Activated T-helper 1 cell treated with anti-CD3 and anti-CD28 coated beads, Interleukin-12 subunit alpha, Interleukin-12 subunit beta, Interleukin-2, Interleukin-4 antibody, amounts not matched to agents 30 ng/mL and 10 ng/mL and 1 ng/mL, durations not matched to agents 14 hours and 24 hours and 36 hours (primary cell): ENCODE data around the gene CALM3. TPM values are rescaled to one million over a fixed set of nuclear protein-coding genes. Genes with fewer than 3 reads are reported as not detected.

Experiments used
- DNase-seq: peaks from one replicate; pipeline ENCODE4 v3.0.0; 2021; ENCODE audit warnings: low spot score
- H3K27ac Mint-ChIP-seq: one replicate; pipeline ENCODE4 v1.8.0; 2021; ENCODE audit warnings: mild to moderate bottlenecking, mixed read lengths
- H3K27me3 Mint-ChIP-seq: one replicate; pipeline ENCODE4 v1.8.0; 2022; ENCODE audit warnings: mild to moderate bottlenecking, moderate library complexity, mixed read lengths; ENCODE audit not compliant: insufficient read depth
- H3K36me3 Mint-ChIP-seq: one replicate; pipeline ENCODE4 v1.8.0; 2021; ENCODE audit warnings: low read depth, mixed read lengths
- H3K4me1 Mint-ChIP-seq: one replicate; pipeline ENCODE4 v1.8.0; 2021; ENCODE audit warnings: low read depth, mixed read lengths
- H3K4me3 Mint-ChIP-seq: one replicate; pipeline ENCODE4 v1.8.0; 2021; ENCODE audit warnings: mild to moderate bottlenecking, moderate library complexity, mixed read lengths
- H3K9me3 Mint-ChIP-seq: one replicate; pipeline ENCODE4 v1.8.0; 2021; ENCODE audit warnings: mixed read lengths
- intact Hi-C: fragments of 100-400 bp; cut with micrococcal nuclease; formaldehyde crosslinking; loops from one replicate; pipeline ENCODE4 v1.15.1; 2024
- total RNA-seq: library from RNA; stranded (reverse); gene quantifications from 2 replicates; pipeline ENCODE4 v1.2.3, GENCODE V29; 2022

The CALM3 gene
- total RNA-seq, 1 donor from 2014 or later: 568 TPM

DNA sequence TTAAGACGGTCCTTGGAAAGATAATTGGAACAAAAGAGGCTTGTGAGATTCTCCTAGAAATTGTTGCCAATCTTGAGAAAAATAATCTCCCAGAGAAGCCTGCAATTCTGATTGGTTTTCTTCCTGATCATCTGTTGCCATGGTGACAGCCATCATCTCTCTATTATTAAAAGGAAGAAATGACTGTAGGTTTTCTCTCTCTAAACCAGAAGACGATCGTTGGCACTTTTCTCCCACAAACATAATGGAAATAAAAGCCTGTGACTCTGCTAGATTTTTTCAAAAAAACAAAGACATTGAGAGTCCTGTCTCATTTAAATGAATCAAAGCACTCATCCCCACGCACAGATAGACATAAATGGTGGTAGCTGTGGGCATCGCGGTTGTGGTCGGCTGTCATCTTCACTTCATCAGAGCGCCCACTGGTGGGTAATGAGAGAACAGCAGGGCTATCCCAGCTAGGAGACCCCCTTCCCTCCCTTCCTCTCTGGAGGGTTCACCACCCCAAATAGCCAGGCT, 21.7 kb upstream of the CALM3 start:
- Mint-ChIP-seq H3K27me3 (peaks cover 9% of the 10 kb centered on the region), H3K27ac (no peak overlapping the region), H3K36me3 (peaks cover 1% of the 10 kb centered on the region), H3K4me1 (peaks cover 4% of the 10 kb centered on the region), H3K4me3 (no peak overlapping the region), H3K9me3 (no peaks in the 10 kb centered on the region)
- no peak for DNase-seq
- intact Hi-C loops: no loop called here

DNA sequence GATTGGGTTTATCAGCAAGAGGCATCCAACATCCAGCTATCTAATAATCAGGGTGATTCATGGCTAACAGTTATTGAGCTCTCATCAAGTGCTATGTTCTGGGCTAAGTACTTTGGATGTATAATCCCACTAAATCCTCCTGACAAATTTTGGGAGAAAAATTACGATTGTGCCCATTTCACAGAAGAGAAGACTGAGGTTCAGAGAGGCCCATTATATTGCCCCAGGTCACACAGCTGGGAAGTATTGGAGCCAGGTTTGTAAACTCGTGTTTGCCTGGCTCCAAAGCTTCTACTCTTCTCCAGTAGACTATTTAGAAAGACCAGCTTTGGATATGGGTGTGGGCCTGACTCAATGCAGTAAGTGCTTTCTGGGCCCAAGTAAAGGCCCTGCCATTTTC, 20.9 kb upstream of the CALM3 start:
- no peaks in the 10 kb centered on the region for H3K9me3 Mint-ChIP-seq
- peaks cover 1% of the 10 kb centered on the region for H3K36me3 Mint-ChIP-seq
- H3K4me3 Mint-ChIP-seq: no peak overlapping the region
- intact Hi-C loops: no loop called here
- DNase-seq: no peak
- no peak overlapping the region for H3K27ac Mint-ChIP-seq
- no peaks in the 10 kb centered on the region for H3K4me1 Mint-ChIP-seq
- peaks cover 10% of the 10 kb centered on the region for H3K27me3 Mint-ChIP-seq

DNA sequence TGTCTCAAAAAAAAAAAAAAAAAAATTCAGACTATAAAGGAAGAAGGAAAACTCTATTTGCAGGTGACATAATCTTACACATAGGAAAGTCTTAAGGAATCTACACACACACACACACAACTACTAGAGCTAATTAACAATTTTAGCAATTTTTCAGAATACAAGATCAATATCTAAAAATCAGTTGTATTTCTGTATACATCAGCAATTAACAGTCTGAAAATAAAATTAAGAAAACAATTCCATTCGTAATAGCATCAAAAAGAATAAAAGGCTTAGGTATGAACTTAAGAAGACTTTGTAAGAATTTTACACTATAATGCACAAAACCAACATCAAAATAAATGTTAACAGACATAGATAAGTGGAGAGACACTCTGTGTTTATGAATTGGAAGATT, 15.6 kb upstream of the CALM3 start:
- no peak for DNase-seq
- intact Hi-C loops: no loop called here
- H3K4me3 Mint-ChIP-seq: no peak overlapping the region

DNA sequence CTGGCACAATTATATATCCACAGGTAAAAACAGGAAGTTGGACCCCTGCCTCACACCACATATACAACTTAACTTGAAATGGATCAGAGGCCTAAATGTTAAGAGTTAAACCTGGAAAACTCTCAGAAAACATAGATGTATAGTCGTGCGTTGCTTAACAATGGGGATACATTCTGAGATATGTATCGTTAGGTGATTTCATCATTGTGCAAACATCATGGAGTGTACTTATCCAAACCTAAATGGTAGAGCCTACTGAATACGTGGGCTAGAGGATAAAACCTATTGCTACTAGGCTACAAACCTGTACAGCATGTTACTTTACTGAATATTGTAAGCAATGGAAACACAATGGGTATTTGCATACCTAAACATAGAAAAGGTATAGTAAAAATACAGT, 14.8 kb upstream of the CALM3 start:
- Mint-ChIP-seq H3K9me3 (no peaks in the 10 kb centered on the region), H3K4me1 (no peaks in the 10 kb centered on the region), H3K4me3 (no peak overlapping the region), H3K27ac (no peak overlapping the region), H3K36me3 (no peaks in the 10 kb centered on the region), H3K27me3 (peaks cover 16% of the 10 kb centered on the region)
- no peak for DNase-seq
- intact Hi-C loops: no loop called here

More for the DNA sequence above, 15.6 kb upstream of the CALM3 start:
- Mint-ChIP-seq H3K27me3 (peaks cover 18% of the 10 kb centered on the region), H3K36me3 (no peaks in the 10 kb centered on the region), H3K9me3 (no peaks in the 10 kb centered on the region), H3K27ac (no peak overlapping the region), H3K4me1 (no peaks in the 10 kb centered on the region)

DNA sequence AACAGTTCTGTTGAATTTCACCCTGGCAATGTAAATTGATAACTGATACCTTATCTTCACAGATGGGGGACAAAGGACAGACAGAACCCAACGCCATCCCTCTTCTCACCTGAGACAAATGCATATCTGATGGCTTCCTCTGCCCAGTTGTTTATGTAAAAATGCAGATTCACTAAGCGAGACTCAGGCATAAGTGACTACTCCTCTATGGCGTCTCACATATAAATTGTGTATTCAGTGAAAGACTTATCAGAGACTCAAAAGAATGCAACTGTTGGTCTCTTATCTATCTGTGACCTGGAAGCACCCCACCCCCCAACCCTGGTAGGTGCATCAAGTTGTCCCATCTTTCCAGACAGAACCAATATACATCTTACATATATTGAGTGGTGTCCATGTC, 13.3 kb upstream of the CALM3 start:
- no peaks in the 10 kb centered on the region for H3K9me3 Mint-ChIP-seq
- DNase-seq: no peak
- intact Hi-C loops: no loop called here

DNA sequence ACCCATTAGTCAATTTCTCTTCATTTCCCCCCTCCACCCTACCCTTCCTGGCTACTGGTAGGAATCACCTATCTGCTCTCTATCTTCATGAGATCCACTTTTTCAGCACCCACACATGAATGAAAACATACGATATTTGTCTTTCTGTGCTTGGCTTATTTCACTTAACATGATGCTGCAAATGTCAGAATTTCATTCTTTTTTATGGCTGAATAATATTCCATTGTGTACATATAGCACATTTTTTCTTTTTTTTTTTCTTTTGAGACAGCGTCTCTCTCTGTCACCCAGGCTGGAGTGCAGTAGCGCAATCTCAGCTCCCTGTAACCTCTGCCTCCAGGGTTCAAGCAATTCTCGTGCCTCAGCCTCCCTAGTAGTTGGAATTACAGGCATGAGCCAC, 9.9 kb upstream of the CALM3 start:
- H3K4me3 Mint-ChIP-seq: no peak overlapping the region
- H3K4me1 Mint-ChIP-seq: no peaks in the 10 kb centered on the region
- DNase-seq: no peak
- H3K9me3 Mint-ChIP-seq: no peaks in the 10 kb centered on the region
- H3K27ac Mint-ChIP-seq: no peak overlapping the region
- peaks cover 16% of the 10 kb centered on the region for H3K27me3 Mint-ChIP-seq
- H3K36me3 Mint-ChIP-seq: no peaks in the 10 kb centered on the region
- intact Hi-C loops: no loop called here

More for the DNA sequence above, 13.3 kb upstream of the CALM3 start:
- Mint-ChIP-seq H3K36me3 (no peaks in the 10 kb centered on the region), H3K27ac (no peak overlapping the region), H3K4me1 (no peaks in the 10 kb centered on the region), H3K4me3 (no peak overlapping the region), H3K27me3 (peaks cover 17% of the 10 kb centered on the region)

DNA sequence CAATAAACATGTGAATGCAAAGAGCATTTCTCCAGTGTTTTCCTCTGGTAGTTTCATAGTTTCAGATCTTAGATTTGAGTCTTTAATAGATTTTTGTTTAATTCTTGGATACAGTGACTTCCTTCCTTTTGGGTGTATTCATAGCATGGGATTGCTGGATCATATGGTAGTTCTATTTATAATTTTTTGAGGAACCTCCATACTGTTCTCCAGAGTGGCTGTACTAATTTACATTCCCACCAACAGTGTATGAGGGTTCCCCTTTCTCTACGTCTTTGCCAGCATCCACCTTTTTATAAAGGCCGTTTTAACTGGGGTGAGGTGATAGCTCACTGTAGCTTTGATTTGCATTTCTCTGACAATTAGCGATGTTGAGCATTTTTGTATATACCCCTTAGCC, 9.3 kb upstream of the CALM3 start:
- Mint-ChIP-seq H3K27me3 (peaks cover 16% of the 10 kb centered on the region), H3K27ac (no peak overlapping the region), H3K9me3 (no peaks in the 10 kb centered on the region), H3K4me1 (no peaks in the 10 kb centered on the region), H3K36me3 (no peaks in the 10 kb centered on the region), H3K4me3 (no peak overlapping the region)
- intact Hi-C loops: no loop called here
- no peak for DNase-seq

DNA sequence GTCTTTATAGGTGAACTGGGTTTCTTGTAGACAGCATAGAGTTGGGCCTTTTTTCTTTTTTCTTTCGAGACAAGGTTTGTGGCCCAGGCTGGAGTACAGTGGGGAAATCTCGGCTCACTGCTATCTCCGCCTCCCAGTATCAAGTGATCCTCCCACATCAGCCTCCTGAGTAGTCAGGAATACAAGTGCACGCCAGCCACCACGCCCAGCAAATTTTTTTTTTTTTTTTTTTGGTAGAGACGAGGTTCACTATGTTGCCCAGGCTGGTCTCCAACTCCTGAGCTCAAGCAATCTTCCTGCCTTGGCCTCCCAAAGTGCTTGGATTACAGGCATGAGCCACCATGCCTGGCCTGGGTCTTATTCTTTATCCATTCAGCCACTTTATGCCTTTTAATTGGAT, 5.1 kb upstream of the CALM3 start:
- Mint-ChIP-seq H3K4me3 (no peak overlapping the region), H3K27me3 (peaks cover 7% of the 10 kb centered on the region), H3K36me3 (peaks cover 6% of the 10 kb centered on the region), H3K27ac (no peak overlapping the region), H3K4me1 (peaks cover 7% of the 10 kb centered on the region), H3K9me3 (peaks cover 27% of the 10 kb centered on the region)
- intact Hi-C loops: no loop called here
- DNase-seq: no peak

DNA sequence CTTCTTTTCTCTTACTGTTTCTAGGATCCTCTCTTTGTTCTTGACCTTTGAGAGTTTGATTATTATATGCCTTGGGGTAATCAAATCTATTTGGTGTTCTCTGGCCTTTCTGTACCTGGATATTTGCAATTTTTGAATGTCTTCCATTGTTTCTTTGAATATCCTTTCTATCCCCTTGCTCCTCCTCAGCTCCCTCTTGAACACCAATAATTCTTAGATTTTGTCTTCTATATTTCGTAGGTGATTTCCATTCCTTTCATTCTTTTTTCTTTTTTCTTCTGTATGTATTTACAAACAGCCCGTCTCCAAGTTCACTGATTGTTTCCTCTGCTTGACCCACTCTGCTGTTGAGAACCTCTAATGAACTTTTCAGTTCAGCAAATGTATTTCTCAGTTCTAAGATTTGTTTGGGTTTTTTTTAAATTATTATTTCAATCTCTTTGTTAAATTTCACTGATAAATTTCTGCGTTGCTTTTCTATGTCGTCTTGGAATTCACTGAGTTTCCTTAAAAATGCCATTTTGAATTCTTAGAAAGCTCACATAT, 2.7 kb upstream of the CALM3 start:
- Mint-ChIP-seq H3K36me3 (peaks cover 21% of the 10 kb centered on the region), H3K27me3 (peaks cover 5% of the 10 kb centered on the region), H3K4me3 (no peak overlapping the region), H3K27ac (no peak overlapping the region), H3K9me3 (peaks cover 27% of the 10 kb centered on the region), H3K4me1 (peaks cover 16% of the 10 kb centered on the region)
- DNase-seq: no peak
- intact Hi-C loops: no loop called here

DNA sequence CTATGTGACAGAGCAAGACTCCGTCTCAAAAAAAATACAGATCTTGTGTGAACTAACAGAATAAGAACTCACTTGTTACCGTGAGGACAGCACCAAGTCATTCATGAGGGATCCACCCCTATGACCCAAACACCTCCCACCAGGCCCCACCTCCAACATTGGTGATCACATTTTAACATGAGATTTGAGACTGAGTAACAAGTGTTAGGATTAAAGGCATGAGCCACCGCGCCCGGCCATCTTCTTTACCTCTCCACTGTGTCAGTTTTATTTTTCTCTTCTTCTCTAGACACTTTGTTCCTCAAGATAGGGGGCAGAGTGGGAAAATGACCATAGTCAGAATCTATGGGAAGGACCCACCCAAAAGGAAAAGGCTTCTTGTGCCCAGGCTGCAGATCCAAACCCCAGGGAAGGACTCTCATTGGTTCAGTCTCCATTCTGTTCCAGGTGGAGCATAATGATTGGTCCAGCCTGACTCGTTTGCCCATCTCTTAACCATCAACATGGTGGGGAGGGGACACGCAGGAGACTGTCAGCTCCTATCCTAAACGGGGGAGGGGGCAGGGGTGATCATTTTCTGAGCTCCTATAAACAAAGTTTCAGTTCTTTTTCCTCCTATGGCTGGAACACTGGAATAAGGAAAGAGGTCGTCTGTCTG, 1.3 kb upstream of the CALM3 start:
- Mint-ChIP-seq H3K36me3 (peaks cover 25% of the 10 kb centered on the region), H3K27ac (peak overlapping the region; percentile 100), H3K4me1 (peaks cover 19% of the 10 kb centered on the region), H3K9me3 (peaks cover 27% of the 10 kb centered on the region), H3K4me3 (peak overlapping the region; percentile 100), H3K27me3 (peaks cover 5% of the 10 kb centered on the region)
- intact Hi-C loops: loop anchor here (1.0 to 5.0 kb wide), 6 partner anchors 34 to 513 kb away; partner anchors contain the start of genes AP2S1, DACT3, SLC1A5 and ZC3H4
- DNase-seq: no peak

DNA sequence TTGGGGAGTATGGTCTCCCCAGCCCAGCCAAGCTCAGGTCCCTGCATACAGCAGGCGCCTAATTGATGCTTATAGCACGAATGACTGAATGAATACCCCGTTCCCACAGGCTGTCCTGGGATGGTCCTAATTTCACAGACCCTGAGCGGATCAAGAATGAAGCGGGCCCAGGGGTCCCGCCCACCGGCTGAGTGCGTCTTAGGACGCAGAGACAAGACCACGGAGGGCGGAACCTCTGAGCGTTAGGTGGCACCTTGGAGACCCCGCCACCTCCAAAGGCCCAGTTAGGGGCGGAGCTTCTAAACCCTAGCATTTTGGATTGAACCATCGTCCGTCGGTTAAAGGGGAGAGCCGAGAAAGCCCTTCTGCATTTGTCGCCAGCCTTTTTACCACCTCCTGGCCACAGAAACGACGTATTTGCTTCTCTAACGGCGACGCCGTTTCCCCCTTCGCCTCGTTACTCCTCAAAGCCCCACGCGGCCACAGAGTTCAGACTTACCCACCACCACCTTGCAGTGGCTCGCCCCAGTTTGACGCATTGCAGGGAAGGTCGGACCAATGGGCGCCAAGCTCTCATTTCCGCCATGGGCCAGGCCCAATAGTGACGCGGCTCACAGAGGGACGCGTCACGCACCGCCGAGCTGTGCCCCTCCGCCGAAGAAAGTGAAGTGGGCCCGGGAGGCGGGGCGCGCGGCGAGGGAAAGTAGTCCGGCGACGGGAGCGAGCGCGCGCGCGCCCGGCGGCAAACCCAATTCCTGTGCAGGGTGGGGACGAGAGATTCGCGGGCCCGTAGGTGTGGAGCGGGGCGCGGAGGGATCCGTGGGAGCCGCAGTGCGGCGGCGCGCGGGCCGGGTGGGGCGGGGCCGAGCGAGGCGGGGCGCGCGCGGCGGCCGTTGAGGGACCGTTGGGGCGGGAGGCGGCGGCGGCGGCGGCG, 479 bp upstream of the CALM3 start:
- peaks cover 5% of the 10 kb centered on the region for H3K27me3 Mint-ChIP-seq
- H3K36me3 Mint-ChIP-seq: peaks cover 25% of the 10 kb centered on the region
- peaks cover 19% of the 10 kb centered on the region for H3K4me1 Mint-ChIP-seq
- DNase-seq: peak; percentile 96
- H3K4me3 Mint-ChIP-seq: peak overlapping the region; percentile 100
- H3K27ac Mint-ChIP-seq: peak overlapping the region; percentile 100
- peaks cover 27% of the 10 kb centered on the region for H3K9me3 Mint-ChIP-seq
- intact Hi-C loops: loop anchor here (1.0 to 5.0 kb wide), 6 partner anchors 34 to 512 kb away; partner anchors contain the start of genes AP2S1, DACT3, SLC1A5 and ZC3H4

DNA sequence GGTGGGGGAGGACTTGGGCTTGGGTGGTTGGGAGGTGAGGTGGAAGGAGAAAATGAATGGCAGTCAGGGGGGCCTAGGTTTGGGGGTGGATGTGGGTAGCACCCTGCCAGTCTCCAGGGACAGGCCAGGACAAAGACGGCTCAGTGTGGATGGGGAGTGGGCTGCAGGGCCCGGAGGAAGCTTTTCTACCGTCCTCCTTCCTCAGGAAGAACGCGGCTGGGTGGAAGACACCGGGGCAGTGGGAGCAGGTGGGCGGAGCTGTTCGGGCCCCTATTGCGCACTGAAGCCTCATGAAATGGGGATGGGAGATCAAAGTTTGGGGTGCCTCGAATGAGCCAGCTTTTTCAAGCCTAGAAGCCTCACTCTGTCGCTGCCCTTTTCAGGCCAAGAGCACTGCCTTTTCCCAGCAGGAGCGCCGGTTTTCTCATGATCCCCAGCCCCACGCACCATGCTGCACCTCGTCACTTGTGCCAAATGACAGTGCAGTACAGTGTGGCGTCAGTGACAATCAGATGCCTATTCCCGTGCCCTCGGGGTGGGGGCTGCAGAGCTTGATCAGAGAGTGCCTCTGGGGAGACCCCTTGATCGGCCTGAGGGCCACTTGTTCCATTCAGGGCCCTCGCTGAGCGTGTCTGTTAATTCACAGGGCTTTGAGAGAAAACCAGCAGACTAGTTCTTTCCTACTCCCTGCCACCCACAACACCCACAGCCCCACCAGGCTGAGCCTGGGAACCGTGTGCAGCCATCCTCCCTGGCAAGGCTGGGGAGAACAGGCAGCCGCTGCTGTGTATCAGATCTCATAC, 1.5 kb downstream of the CALM3 start:
- H3K4me1 Mint-ChIP-seq: peaks cover 24% of the 10 kb centered on the region
- peaks cover 34% of the 10 kb centered on the region for H3K36me3 Mint-ChIP-seq
- intact Hi-C loops: loop anchor here (1.0 to 5.0 kb wide), 4 partner anchors 9 to 185 kb away; partner anchors contain the start of gene SLC1A5
- DNase-seq: no peak
- H3K9me3 Mint-ChIP-seq: peaks cover 24% of the 10 kb centered on the region
- H3K27me3 Mint-ChIP-seq: peaks cover 3% of the 10 kb centered on the region
- peak overlapping the region; percentile 100 for H3K4me3 Mint-ChIP-seq
- peak overlapping the region; percentile 98 for H3K27ac Mint-ChIP-seq
